HEK293T (cell line): Measurements from ENCODE around the gene OSBPL3.

Experiments
- ARNT ChIP-seq: fragments of 450-650 bp; IDR thresholded peaks from 2 replicates; pipeline ENCODE4 v1.6.1; 2017; ENCODE audit warnings: mild to moderate bottlenecking
- FOXM1 ChIP-seq: fragments of 450-650 bp; IDR thresholded peaks from 2 replicates; pipeline ENCODE4 v1.6.1; 2017; ENCODE audit warnings: mild to moderate bottlenecking, borderline replicate concordance
- SP1 ChIP-seq: fragments of 450-650 bp; IDR thresholded peaks from 2 replicates; pipeline ENCODE4 v1.6.1; 2017
- TARDBP ChIP-seq: fragments of 450-650 bp; IDR thresholded peaks from 2 replicates; pipeline ENCODE4 v1.6.1; 2016
- ZNF384 ChIP-seq: fragments of 450-650 bp; IDR thresholded peaks from 2 replicates; pipeline ENCODE4 v1.6.1; 2016

DNA sequence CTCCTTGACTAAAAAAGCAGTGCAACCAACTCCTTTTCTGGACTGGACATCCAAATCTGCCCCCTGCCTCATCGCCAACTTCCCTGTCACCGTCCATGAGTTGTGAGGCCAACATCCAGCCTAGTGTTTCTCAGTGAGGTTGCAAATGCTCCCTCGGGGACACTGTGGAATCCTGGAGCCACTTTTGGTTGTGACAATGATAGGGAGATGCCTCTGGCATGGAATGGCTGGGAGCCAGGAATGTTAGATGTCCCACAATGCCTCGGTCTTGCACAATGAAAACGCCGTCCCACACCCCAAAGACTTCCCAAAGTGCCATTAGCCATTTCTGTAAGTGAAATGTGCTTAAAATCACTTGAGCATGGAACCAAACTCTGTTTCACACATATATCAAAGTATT, 105.2 kb downstream of the OSBPL3 start:
- TF ChIP-seq SP1 = no peak
- no peak for TF ChIP-seq FOXM1
- no peak for TF ChIP-seq TARDBP
- TF ChIP-seq ZNF384 = no peak
- TF ChIP-seq ARNT = no peak
